Lower leg skin (tissue), 3 donors: ENCODE data around the gene KSR2.

Source experiments
- POLR2A ChIP-seq, 2 donors: fragments of 450-650 bp; IDR thresholded peaks; one replicate each; pipeline ENCODE4 v1.6.1; 2016 to 2017; ENCODE audit warnings: antibody characterized with exemption in 2 of 2, mild to moderate bottlenecking in 1 of 2, moderate library complexity in 1 of 2
- TF ChIP-seq, protein P1 (sequence below), 3 donors: fragments of 450-650 bp; IDR thresholded peaks; one replicate each; pipeline ENCODE4 v1.5.1; 2016; ENCODE audit warnings: antibody characterized with exemption in 3 of 3, mild to moderate bottlenecking in 3 of 3, moderate library complexity in 2 of 3

DNA sequence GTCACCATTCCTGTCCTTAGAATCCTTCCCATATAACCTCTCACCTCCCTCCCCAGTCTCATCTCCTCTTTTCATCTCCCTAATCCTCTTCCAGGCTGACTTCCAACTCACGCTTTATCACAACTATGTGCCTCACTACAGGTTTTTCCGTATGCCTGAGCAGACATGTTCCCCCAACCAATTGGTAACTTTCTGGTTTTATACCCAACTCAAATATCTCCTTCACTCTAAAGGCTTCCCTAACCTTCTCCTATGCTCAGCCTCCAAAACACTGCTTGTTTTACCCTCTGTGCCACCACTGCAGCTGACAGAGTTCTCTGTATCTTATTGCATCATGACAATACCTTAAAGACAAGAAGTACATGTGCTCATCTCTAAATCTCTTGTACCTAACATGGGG lies 139.7 kb downstream of the KSR2 start:
- TF ChIP-seq, protein P1, sequence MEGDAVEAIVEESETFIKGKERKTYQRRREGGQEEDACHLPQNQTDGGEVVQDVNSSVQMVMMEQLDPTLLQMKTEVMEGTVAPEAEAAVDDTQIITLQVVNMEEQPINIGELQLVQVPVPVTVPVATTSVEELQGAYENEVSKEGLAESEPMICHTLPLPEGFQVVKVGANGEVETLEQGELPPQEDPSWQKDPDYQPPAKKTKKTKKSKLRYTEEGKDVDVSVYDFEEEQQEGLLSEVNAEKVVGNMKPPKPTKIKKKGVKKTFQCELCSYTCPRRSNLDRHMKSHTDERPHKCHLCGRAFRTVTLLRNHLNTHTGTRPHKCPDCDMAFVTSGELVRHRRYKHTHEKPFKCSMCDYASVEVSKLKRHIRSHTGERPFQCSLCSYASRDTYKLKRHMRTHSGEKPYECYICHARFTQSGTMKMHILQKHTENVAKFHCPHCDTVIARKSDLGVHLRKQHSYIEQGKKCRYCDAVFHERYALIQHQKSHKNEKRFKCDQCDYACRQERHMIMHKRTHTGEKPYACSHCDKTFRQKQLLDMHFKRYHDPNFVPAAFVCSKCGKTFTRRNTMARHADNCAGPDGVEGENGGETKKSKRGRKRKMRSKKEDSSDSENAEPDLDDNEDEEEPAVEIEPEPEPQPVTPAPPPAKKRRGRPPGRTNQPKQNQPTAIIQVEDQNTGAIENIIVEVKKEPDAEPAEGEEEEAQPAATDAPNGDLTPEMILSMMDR (IDR thresholded peaks at IDR 0.05): no peak
- TF ChIP-seq POLR2A (IDR thresholded peaks at IDR 0.05): no peak
